Measurements from ENCODE around the gene PSMD12. TPM values are rescaled to one million over a fixed set of nuclear protein-coding genes. Genes with fewer than 3 reads are reported as not detected.
"Not testable (repeated sequence)": the region's sequence is repeated elsewhere in the genome, so short reads cannot be mapped to it uniquely, and the experiment has no call there.

The PSMD12 gene
- total RNA-seq, 1 experiment from 2014 or later, result 18.7 TPM

DNA sequence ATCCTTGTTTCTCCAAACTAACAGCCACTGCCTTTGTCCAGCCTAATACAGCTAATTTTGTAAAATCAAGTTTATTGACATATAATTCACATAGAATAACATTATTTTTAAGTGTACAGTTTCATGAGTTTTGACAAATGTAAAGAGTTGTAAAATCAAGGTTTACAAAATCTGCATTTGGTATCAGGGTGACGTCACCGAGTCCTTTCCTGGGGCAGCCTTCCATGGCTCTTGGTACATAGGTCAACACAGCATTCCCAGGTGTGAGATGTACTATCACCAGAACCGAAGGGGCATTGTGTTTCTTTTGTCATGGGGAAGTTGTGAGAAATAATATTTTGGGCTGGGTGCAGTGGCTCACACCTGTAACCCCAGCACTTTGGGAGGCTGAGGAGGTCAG lies 42.9 kb downstream of the PSMD12 start:
- DNase-seq, result no peak
- Histone ChIP-seq H3K9me2 (replicated peaks; ENCODE audit: insufficient read depth, low read length) (no peaks in the 10 kb centered on the region), H3K9me3 (ENCODE audit: low read length) (no peaks in the 10 kb centered on the region), H3K4me3 (ENCODE audit: low read length) (no peak overlapping the region), H3K9ac (ENCODE audit: low read length) (no peak overlapping the region), H3K79me2 (ENCODE audit: low read length) (no peaks in the 10 kb centered on the region), H3K36me3 (ENCODE audit: insufficient read depth, low read length) (no peaks in the 10 kb centered on the region), H2AFZ (ENCODE audit: low read length) (no peak overlapping the region), H4K20me1 (ENCODE audit: insufficient read depth, low read depth, low read length) (no peaks in the 10 kb centered on the region), H3K4me1 (ENCODE audit: low read length) (peaks cover 7% of the 10 kb centered on the region), H3K27me3 (ENCODE audit: low read length) (no peaks in the 10 kb centered on the region), H3K4me2 (ENCODE audit: low read depth, low read length, poor library complexity, severe bottlenecking) (no peak overlapping the region), H3K27ac (ENCODE audit: low read length) (no peak overlapping the region)

DNA sequence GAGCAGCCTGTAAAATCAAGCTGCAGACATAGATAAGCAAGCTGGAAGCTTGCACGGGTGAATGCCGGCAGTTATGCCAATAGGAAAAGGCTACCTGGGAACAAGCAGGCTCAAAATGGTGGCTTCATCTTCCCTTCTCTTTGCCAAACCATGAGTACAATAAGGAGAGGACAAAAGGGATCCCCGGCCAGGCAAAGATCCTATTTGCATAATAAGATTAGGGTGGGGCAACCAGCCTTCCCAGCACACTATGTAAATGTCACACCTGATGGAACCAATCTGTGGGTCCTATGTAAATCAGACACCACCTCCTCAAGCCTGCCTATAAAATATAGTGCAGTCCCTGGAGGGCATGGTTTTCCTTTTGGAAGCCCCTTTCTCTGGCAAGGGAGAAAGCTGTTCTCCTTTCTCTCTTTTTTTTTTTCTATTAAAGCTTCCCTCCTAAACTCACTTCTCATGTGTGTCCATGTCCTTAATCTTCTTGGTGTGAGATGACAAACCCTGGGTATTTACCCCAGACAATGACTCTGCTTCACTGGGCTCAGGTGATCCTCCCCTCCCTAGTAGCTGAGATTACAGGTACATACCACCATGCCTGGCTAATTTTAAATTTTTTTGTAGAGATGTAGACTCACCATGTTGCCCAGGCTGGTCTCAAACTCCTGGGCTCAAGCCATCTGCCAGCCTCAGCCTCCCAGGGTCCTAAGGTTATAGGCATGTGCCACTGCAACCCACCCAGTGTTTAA lies 44.2 kb downstream of the PSMD12 start:
- Histone ChIP-seq H4K20me1 (ENCODE audit: insufficient read depth, low read depth, low read length) (no peaks in the 10 kb centered on the region), H3K27me3 (ENCODE audit: low read length) (no peaks in the 10 kb centered on the region), H3K79me2 (ENCODE audit: low read length) (no peaks in the 10 kb centered on the region), H2AFZ (ENCODE audit: low read length) (no peak overlapping the region), H3K4me3 (ENCODE audit: low read length) (no peak overlapping the region), H3K36me3 (ENCODE audit: insufficient read depth, low read length) (no peaks in the 10 kb centered on the region), H3K4me2 (ENCODE audit: low read depth, low read length, poor library complexity, severe bottlenecking) (peak overlapping the region; percentile 11), H3K27ac (ENCODE audit: low read length) (no peak overlapping the region), H3K9ac (ENCODE audit: low read length) (no peak overlapping the region), H3K9me3 (ENCODE audit: low read length) (no peaks in the 10 kb centered on the region), H3K9me2 (replicated peaks; ENCODE audit: insufficient read depth, low read length) (no peaks in the 10 kb centered on the region), H3K4me1 (ENCODE audit: low read length) (peaks cover 7% of the 10 kb centered on the region)
- no peak for DNase-seq

DNA sequence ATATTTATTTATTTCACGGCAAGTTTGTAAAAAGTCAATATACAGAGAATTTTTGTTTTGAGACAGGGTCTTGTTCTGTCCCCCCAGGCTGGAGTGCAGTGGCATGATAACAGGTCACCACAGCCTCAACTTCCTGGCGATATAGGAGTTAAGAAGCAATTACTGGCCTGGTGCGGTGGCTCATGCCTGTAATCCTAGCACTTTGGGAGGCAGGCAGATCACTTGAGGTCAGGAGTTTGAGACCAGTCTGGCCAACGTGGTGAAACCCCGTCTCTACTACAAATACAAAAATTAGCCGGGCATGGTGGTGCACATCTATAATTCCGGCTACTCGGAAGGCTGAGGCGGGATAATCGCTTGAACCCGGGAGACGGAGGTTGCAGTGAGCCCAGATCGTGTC lies 44.9 kb downstream of the PSMD12 start:
- not testable (repeated sequence) for H2AFZ ChIP-seq (ENCODE audit: low read length); H3K36me3 ChIP-seq (ENCODE audit: insufficient read depth, low read length); H4K20me1 ChIP-seq (ENCODE audit: insufficient read depth, low read depth, low read length); H3K9me2 ChIP-seq (replicated peaks; ENCODE audit: insufficient read depth, low read length); H3K9ac ChIP-seq (ENCODE audit: low read length); H3K9me3 ChIP-seq (ENCODE audit: low read length); DNase-seq; H3K27me3 ChIP-seq (ENCODE audit: low read length); H3K4me1 ChIP-seq (ENCODE audit: low read length); H3K79me2 ChIP-seq (ENCODE audit: low read length); H3K4me2 ChIP-seq (ENCODE audit: low read depth, low read length, poor library complexity, severe bottlenecking); H3K27ac ChIP-seq (ENCODE audit: low read length); H3K4me3 ChIP-seq (ENCODE audit: low read length)

DNA sequence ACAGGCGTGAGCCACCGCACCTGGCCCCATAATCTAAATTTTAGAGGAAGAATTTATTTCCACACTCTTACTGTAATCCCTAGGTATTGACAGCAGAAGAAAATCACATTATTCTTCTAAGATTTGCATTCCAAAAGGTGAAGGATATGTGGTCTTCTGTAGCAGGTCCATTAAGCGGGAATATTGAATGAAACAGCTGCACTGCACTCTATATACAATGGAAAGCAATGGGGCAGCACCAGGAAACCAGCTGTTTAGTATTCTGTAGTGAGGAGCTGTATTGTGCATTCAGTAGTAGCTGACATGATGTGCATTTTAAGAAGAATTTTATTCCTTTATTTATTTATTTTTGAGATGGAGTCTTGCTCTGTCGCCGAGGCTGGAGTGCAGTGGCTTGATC lies 49.6 kb downstream of the PSMD12 start:
- Histone ChIP-seq H3K9ac (ENCODE audit: low read length) (no peak overlapping the region), H3K36me3 (ENCODE audit: insufficient read depth, low read length) (no peaks in the 10 kb centered on the region), H3K4me3 (ENCODE audit: low read length) (no peak overlapping the region)

DNA sequence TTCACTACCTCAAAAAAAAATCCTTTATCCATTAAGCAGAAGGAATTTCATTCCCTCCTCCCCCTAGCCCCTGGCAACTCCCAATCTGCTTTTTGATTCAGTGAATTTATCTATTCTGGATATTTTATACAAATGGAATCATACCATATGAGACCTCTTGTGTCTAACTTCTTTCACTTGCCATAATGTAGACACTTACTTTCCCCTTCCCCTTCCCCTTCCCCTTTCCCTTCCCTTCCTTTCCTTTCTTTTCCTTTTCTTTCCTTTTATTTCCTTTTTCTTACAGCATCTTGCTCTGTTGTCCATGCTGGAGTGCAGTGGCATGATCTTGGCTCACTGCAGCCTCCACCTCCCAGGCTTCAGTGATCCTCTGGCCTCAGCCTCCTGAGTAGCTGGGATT lies 50.5 kb downstream of the PSMD12 start:
- H3K9me3 ChIP-seq (ENCODE audit: low read length), result no peaks in the 10 kb centered on the region
- H3K36me3 ChIP-seq (ENCODE audit: insufficient read depth, low read length), result no peaks in the 10 kb centered on the region
- H3K27ac ChIP-seq (ENCODE audit: low read length), result no peak overlapping the region
- H3K9ac ChIP-seq (ENCODE audit: low read length), result no peak overlapping the region
- H3K27me3 ChIP-seq (ENCODE audit: low read length), result no peaks in the 10 kb centered on the region
- H2AFZ ChIP-seq (ENCODE audit: low read length), result no peak overlapping the region
- no peaks in the 10 kb centered on the region for H3K79me2 ChIP-seq (ENCODE audit: low read length)
- H3K9me2 ChIP-seq (replicated peaks; ENCODE audit: insufficient read depth, low read length), result no peaks in the 10 kb centered on the region
- H3K4me1 ChIP-seq (ENCODE audit: low read length), result no peaks in the 10 kb centered on the region
- no peak for DNase-seq
- no peaks in the 10 kb centered on the region for H4K20me1 ChIP-seq (ENCODE audit: insufficient read depth, low read depth, low read length)
- no peak overlapping the region for H3K4me2 ChIP-seq (ENCODE audit: low read depth, low read length, poor library complexity, severe bottlenecking)
- no peak overlapping the region for H3K4me3 ChIP-seq (ENCODE audit: low read length)

More for the DNA sequence above, 49.6 kb downstream of the PSMD12 start:
- H4K20me1 ChIP-seq (ENCODE audit: insufficient read depth, low read depth, low read length), result no peaks in the 10 kb centered on the region
- no peaks in the 10 kb centered on the region; the same call in 1 of the 2 replicates for H3K4me1 ChIP-seq (ENCODE audit: low read length)
- no peaks in the 10 kb centered on the region for H3K79me2 ChIP-seq (ENCODE audit: low read length)
- no peaks in the 10 kb centered on the region for H3K9me3 ChIP-seq (ENCODE audit: low read length)
- no peak for DNase-seq
- no peak overlapping the region for H3K4me2 ChIP-seq (ENCODE audit: low read depth, low read length, poor library complexity, severe bottlenecking)
- no peak overlapping the region for H2AFZ ChIP-seq (ENCODE audit: low read length)
- H3K27ac ChIP-seq (ENCODE audit: low read length), result no peak overlapping the region
- H3K9me2 ChIP-seq (replicated peaks; ENCODE audit: insufficient read depth, low read length), result no peaks in the 10 kb centered on the region
- no peaks in the 10 kb centered on the region for H3K27me3 ChIP-seq (ENCODE audit: low read length)

DNA sequence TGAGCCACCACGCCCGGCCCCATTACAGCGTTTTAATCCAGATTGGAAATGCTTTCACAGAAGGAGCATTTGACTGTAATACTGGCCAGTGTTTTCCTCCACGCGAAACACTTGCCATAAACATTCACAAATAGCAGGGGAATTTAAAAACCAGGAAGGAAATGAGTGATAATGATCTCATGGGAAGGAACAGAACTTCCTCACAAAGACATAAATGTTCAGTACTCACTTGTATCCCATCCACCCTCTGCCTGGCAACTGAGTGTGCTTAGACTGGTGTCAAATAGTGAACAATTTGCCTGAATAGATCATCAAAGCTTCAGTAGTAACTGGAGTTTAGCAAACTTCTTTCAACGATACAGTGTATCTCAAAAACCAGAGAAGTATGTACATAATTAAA lies 54.1 kb downstream of the PSMD12 start:
- Histone ChIP-seq H3K9me2 (replicated peaks; ENCODE audit: insufficient read depth, low read length) (no peaks in the 10 kb centered on the region), H3K4me3 (ENCODE audit: low read length) (no peak overlapping the region), H3K9me3 (ENCODE audit: low read length) (no peaks in the 10 kb centered on the region), H3K79me2 (ENCODE audit: low read length) (no peaks in the 10 kb centered on the region), H3K9ac (ENCODE audit: low read length) (no peak overlapping the region), H3K4me1 (ENCODE audit: low read length) (no peaks in the 10 kb centered on the region), H3K4me2 (ENCODE audit: low read depth, low read length, poor library complexity, severe bottlenecking) (no peak overlapping the region), H3K36me3 (ENCODE audit: insufficient read depth, low read length) (no peaks in the 10 kb centered on the region), H3K27ac (ENCODE audit: low read length) (no peak overlapping the region), H2AFZ (ENCODE audit: low read length) (no peak overlapping the region), H3K27me3 (ENCODE audit: low read length) (no peaks in the 10 kb centered on the region), H4K20me1 (ENCODE audit: insufficient read depth, low read depth, low read length) (no peaks in the 10 kb centered on the region)
- no peak for DNase-seq

DNA sequence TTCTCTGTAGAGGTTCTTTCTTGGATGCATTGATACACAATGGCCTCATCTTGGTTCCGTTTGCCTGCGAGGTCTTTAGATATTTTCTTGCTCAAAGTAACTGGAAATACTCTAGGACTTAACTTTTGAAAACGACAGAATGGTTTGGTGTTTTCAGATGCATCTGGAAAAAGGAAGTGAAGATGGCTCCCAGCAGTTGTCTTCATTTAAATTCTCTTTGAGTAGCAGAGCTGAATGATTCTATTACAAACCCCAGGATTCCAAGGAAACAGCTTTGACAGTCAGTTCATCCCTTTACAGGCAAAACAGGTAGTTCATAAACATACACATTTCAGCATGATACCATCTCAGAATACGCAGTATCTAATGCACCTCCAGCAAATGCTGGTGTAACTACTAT lies 54.8 kb downstream of the PSMD12 start:
- H4K20me1 ChIP-seq (ENCODE audit: insufficient read depth, low read depth, low read length), result no peaks in the 10 kb centered on the region
- H3K27me3 ChIP-seq (ENCODE audit: low read length), result no peaks in the 10 kb centered on the region
- no peak overlapping the region for H2AFZ ChIP-seq (ENCODE audit: low read length)

DNA sequence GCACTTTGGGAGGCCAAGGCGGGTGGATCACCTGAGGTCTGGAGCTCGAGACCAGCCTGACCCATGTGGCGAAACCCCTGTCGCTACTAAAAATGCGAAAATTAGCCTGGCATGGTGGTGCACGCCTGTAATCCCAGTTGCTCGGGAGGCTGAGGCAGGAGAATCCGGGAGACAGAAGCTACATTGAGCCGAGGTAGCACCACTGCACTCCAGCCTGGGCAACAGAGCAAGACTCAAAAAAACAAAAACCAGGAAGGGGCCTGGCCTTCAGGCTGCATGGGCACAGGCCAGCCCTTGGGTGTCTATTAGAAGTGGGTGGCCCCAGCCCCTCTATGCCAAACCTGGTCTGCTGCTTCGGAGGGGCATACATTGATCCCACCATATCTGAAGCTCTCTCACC lies 56.0 kb downstream of the PSMD12 start:
- Histone ChIP-seq H3K4me3 (ENCODE audit: low read length) (no peak overlapping the region), H4K20me1 (ENCODE audit: insufficient read depth, low read depth, low read length) (no peaks in the 10 kb centered on the region), H3K79me2 (ENCODE audit: low read length) (no peaks in the 10 kb centered on the region), H3K27ac (ENCODE audit: low read length) (no peak overlapping the region), H3K9me3 (ENCODE audit: low read length) (no peaks in the 10 kb centered on the region), H3K4me1 (ENCODE audit: low read length) (no peaks in the 10 kb centered on the region), H3K27me3 (ENCODE audit: low read length) (no peaks in the 10 kb centered on the region), H3K36me3 (ENCODE audit: insufficient read depth, low read length) (no peaks in the 10 kb centered on the region), H3K9ac (ENCODE audit: low read length) (no peak overlapping the region), H3K9me2 (replicated peaks; ENCODE audit: insufficient read depth, low read length) (no peaks in the 10 kb centered on the region), H2AFZ (ENCODE audit: low read length) (no peak overlapping the region), H3K4me2 (ENCODE audit: low read depth, low read length, poor library complexity, severe bottlenecking) (no peak overlapping the region)
- no peak for DNase-seq

More for the DNA sequence above, 54.8 kb downstream of the PSMD12 start:
- no peak for DNase-seq
- no peaks in the 10 kb centered on the region for H3K9me2 ChIP-seq (replicated peaks; ENCODE audit: insufficient read depth, low read length)
- H3K4me2 ChIP-seq (ENCODE audit: low read depth, low read length, poor library complexity, severe bottlenecking), result no peak overlapping the region
- H3K36me3 ChIP-seq (ENCODE audit: insufficient read depth, low read length), result no peaks in the 10 kb centered on the region
- H3K9ac ChIP-seq (ENCODE audit: low read length), result no peak overlapping the region
- no peak overlapping the region for H3K4me3 ChIP-seq (ENCODE audit: low read length)
- H3K79me2 ChIP-seq (ENCODE audit: low read length), result no peaks in the 10 kb centered on the region
- H3K27ac ChIP-seq (ENCODE audit: low read length), result no peak overlapping the region
- H3K9me3 ChIP-seq (ENCODE audit: low read length), result no peaks in the 10 kb centered on the region
- H3K4me1 ChIP-seq (ENCODE audit: low read length), result no peaks in the 10 kb centered on the region
